OCI-LY3 (cell line): ENCODE results near the gene ZSCAN10.
A peak's percentile ranks its signal among the peaks of the same experiment; 100 is the strongest.

Source experiments
- H2AFZ ChIP-seq: fragments of 200-600, 300-600 bp; shearing (Covaris generic); 2 replicates; pipeline ENCODE4 v1.6.0; 2014; ENCODE audit warnings: antibody characterized with exemption, low read depth, low read length
- H3K27ac ChIP-seq: fragments of 200-600, 300-600 bp; sonication (generic); 2 replicates; pipeline ENCODE4 v1.5.1; 2014; ENCODE audit warnings: mild to moderate bottlenecking, low read length, moderate library complexity, mixed read lengths
- H3K27me3 ChIP-seq: fragments of 200-600, 300-600 bp; sonication (generic); 2 replicates; pipeline ENCODE4 v1.6.1; 2014; ENCODE audit warnings: low read depth, low read length, mixed read lengths
- H3K36me3 ChIP-seq: fragments of 200-600, 300-600 bp; sonication (generic); replicated peaks from 2 replicates; pipeline ENCODE3; 2014; ENCODE audit warnings: low read depth, low read length, mixed read lengths
- H3K4me1 ChIP-seq: fragments of 300-600, 200-600 bp; sonication (generic); 2 replicates; pipeline ENCODE4 v1.6.1; 2014; ENCODE audit warnings: low read length, mixed read lengths
- H3K4me2 ChIP-seq: fragments of 200-600, 300-600 bp; sonication (generic); 2 replicates; pipeline ENCODE4 v1.6.1; 2014; ENCODE audit warnings: low read length, mixed read lengths
- H3K4me3 ChIP-seq: fragments of 300-600, 200-600 bp; sonication (generic); 2 replicates; pipeline ENCODE4 v1.5.1; 2014; ENCODE audit warnings: antibody characterized with exemption, mild to moderate bottlenecking, low read length, moderate library complexity
- H3K79me2 ChIP-seq: fragments of 300-600, 200-600 bp; shearing (Covaris generic); 2 replicates; pipeline ENCODE4 v1.6.1; 2014; ENCODE audit warnings: mild to moderate bottlenecking, low read length, mixed read lengths
- H3K9ac ChIP-seq: fragments of 300-600, 200-600 bp; shearing (Covaris generic); 2 replicates; pipeline ENCODE4 v1.6.0; 2014; ENCODE audit warnings: mild to moderate bottlenecking, low read length, moderate library complexity
- H3K9me3 ChIP-seq: fragments of 200-600, 300-600 bp; shearing (Covaris generic); 2 replicates; pipeline ENCODE4 v1.6.1; 2014; ENCODE audit warnings: low read length, mixed read lengths; ENCODE audit not compliant: insufficient read depth
- H4K20me1 ChIP-seq: fragments of 200-600, 300-600 bp; sonication (generic); 2 replicates; pipeline ENCODE4 v1.6.1; 2016; ENCODE audit warnings: low read length, mixed read lengths; ENCODE audit not compliant: insufficient read depth
- CTCF ChIP-seq: fragments of 200-600, 300-600 bp; sonication (generic); IDR thresholded peaks from 2 replicates; pipeline ENCODE4 v1.5.1; 2014; ENCODE audit warnings: antibody characterized with exemption, low read length, low read depth
- EZH2phosphoT487 ChIP-seq: fragments of 200-600 bp; shearing (Covaris generic); IDR thresholded peaks from 2 replicates; pipeline ENCODE4 v1.6.1; 2018; ENCODE audit warnings: antibody characterized with exemption, mixed run types, low read depth

ZSCAN10 gene

GRCh38 chr16:3115561-3115960 lies 16.5 kb upstream of the ZSCAN10 start:
- H3K36me3 ChIP-seq: no peaks in the 10 kb centered on the region
- peak overlapping the region; percentile 30; the same call in 1 of the 2 replicates for H2AFZ ChIP-seq
- H3K4me2 ChIP-seq: no peak overlapping the region
- H3K27me3 ChIP-seq: peaks cover 30% of the 10 kb centered on the region
- no peaks in the 10 kb centered on the region for H3K4me1 ChIP-seq
- no peaks in the 10 kb centered on the region for H3K79me2 ChIP-seq
- no peaks in the 10 kb centered on the region for H4K20me1 ChIP-seq
- no peak overlapping the region for H3K4me3 ChIP-seq
- no peak overlapping the region for H3K9ac ChIP-seq
- TF ChIP-seq EZH2phosphoT487: no peak
- peak; percentile 20; the same call in 1 of the 2 replicates for TF ChIP-seq CTCF
- no peaks in the 10 kb centered on the region for H3K9me3 ChIP-seq
- no peak overlapping the region for H3K27ac ChIP-seq

GRCh38 chr16:3115003-3115402 lies 15.9 kb upstream of the ZSCAN10 start:
- no peaks in the 10 kb centered on the region for H3K79me2 ChIP-seq
- H4K20me1 ChIP-seq: no peaks in the 10 kb centered on the region
- no peak overlapping the region for H3K4me3 ChIP-seq
- no peaks in the 10 kb centered on the region for H3K9me3 ChIP-seq
- no peaks in the 10 kb centered on the region for H3K4me1 ChIP-seq
- no peak overlapping the region for H3K4me2 ChIP-seq
- H3K27me3 ChIP-seq: peaks cover 30% of the 10 kb centered on the region
- no peak overlapping the region for H3K27ac ChIP-seq
- no peaks in the 10 kb centered on the region for H3K36me3 ChIP-seq
- H2AFZ ChIP-seq: no peak overlapping the region
- TF ChIP-seq EZH2phosphoT487 (no peak), CTCF (no peak)
- no peak overlapping the region for H3K9ac ChIP-seq

- no peak overlapping the region for H3K4me3 ChIP-seq
- H3K27me3 ChIP-seq: peaks cover 34% of the 10 kb centered on the region
- H3K9ac ChIP-seq: no peak overlapping the region
Observed at GRCh38 chr16:3113765-3114479, 14.8 kb upstream of the ZSCAN10 start.

More at GRCh38 chr16:3113765-3114479, 14.8 kb upstream of the ZSCAN10 start:
- Histone ChIP-seq H2AFZ (no peak overlapping the region), H3K36me3 (no peaks in the 10 kb centered on the region), H3K27ac (no peak overlapping the region), H3K4me2 (no peak overlapping the region), H4K20me1 (no peaks in the 10 kb centered on the region), H3K9me3 (no peaks in the 10 kb centered on the region), H3K79me2 (no peaks in the 10 kb centered on the region), H3K4me1 (no peaks in the 10 kb centered on the region)
- TF ChIP-seq CTCF (0 out of 2 replicates have a peak, but pooled peaks have one; percentile 3), EZH2phosphoT487 (no peak)
